ENCODE data around the gene BTNL9. TPM values are rescaled to one million over a fixed set of nuclear protein-coding genes. Genes with fewer than 3 reads are reported as not detected.

BTNL9 gene
- total RNA-seq, 1 experiment from 2014 or later = 11.5 TPM

GRCh38 chr5:181051841-181052671, 12.0 kb downstream of the BTNL9 start:
- peaks cover 36% of the 10 kb centered on the region for H3K27me3 ChIP-seq (ENCODE audit: low read length)
- POLR2A ChIA-PET (ENCODE audit: unreplicated experiment) = no interaction called here
- intact Hi-C loops (cut with micrococcal nuclease) = loop anchor here (5.0 kb wide), 1 partner anchor 120 kb away; no protein-coding TSS in a partner anchor
- H3F3A ChIP-seq (ENCODE audit: low read length, unreplicated experiment) = no peaks in the 10 kb centered on the region
- H4K20me1 ChIP-seq (ENCODE audit: low read length) = no peaks in the 10 kb centered on the region
- no peaks in the 10 kb centered on the region for H3K79me2 ChIP-seq (ENCODE audit: low read length)
- peak overlapping the region; percentile 84 for H2AFZ ChIP-seq (ENCODE audit: low read length)
- CTCF ChIA-PET = no interaction called here
- ATAC-seq = no peak
- H3K9me3 ChIP-seq (ENCODE audit: low read length) = no peaks in the 10 kb centered on the region
- H3K9ac ChIP-seq (ENCODE audit: low read length) = no peak overlapping the region
- DNase-seq = no peak
- peak overlapping the region; percentile 77 for H3K4me2 ChIP-seq (ENCODE audit: low read length)
- peak overlapping the region; percentile 74 for H3K4me3 ChIP-seq (ENCODE audit: low read length)
- H3K9me2 ChIP-seq (replicated peaks; ENCODE audit: low read length) = no peaks in the 10 kb centered on the region
- H3K36me3 ChIP-seq (ENCODE audit: low read depth, low read length) = no peaks in the 10 kb centered on the region
- TF ChIP-seq EZH2 (IDR thresholded peaks at IDR 0.05; ENCODE audit: low read length, unreplicated experiment) = no peak
- no peak for TF ChIP-seq CTCF (conservative IDR thresholded peaks at IDR 0.05; ENCODE audit: low read depth, low read length)
- TF ChIP-seq EZH2phosphoT487 (IDR thresholded peaks at IDR 0.05; ENCODE audit: borderline replicate concordance, low read length) = no peak
- BruUV-seq (replicated peaks) = no TSS peak
- no peak overlapping the region for H3K27ac ChIP-seq (ENCODE audit: low read length)
- H3K4me1 ChIP-seq (ENCODE audit: insufficient read depth, low read length) = 0 out of 2 replicates have a peak, but pooled peaks cover 3% of the 10 kb centered on the region

- Histone ChIP-seq H3K27ac (ENCODE audit: low read length) (no peak overlapping the region), H3K4me3 (ENCODE audit: low read length) (peak overlapping the region; percentile 74), H3F3A (ENCODE audit: low read length, unreplicated experiment) (no peaks in the 10 kb centered on the region), H4K20me1 (ENCODE audit: low read length) (no peaks in the 10 kb centered on the region), H3K9me2 (replicated peaks; ENCODE audit: low read length) (no peaks in the 10 kb centered on the region), H3K36me3 (ENCODE audit: low read depth, low read length) (no peaks in the 10 kb centered on the region), H3K79me2 (ENCODE audit: low read length) (no peaks in the 10 kb centered on the region), H3K4me1 (ENCODE audit: insufficient read depth, low read length) (0 out of 2 replicates have a peak, but pooled peaks cover 3% of the 10 kb centered on the region), H3K9ac (ENCODE audit: low read length) (peak overlapping the region; percentile 45; the same call in 1 of the 2 replicates), H3K4me2 (ENCODE audit: low read length) (peak overlapping the region; percentile 91), H3K27me3 (ENCODE audit: low read length) (peaks cover 29% of the 10 kb centered on the region), H3K9me3 (ENCODE audit: low read length) (no peaks in the 10 kb centered on the region), H2AFZ (ENCODE audit: low read length) (peak overlapping the region; percentile 94)
- TF ChIP-seq EZH2phosphoT487 (IDR thresholded peaks at IDR 0.05; ENCODE audit: borderline replicate concordance, low read length) = no peak
- no peak for TF ChIP-seq CTCF (conservative IDR thresholded peaks at IDR 0.05; ENCODE audit: low read depth, low read length)
- no peak for TF ChIP-seq EZH2 (IDR thresholded peaks at IDR 0.05; ENCODE audit: low read length, unreplicated experiment)
- POLR2A ChIA-PET (ENCODE audit: unreplicated experiment) = no interaction called here
- peak; percentile 21 for DNase-seq
- CTCF ChIA-PET = no interaction called here
- intact Hi-C loops (cut with micrococcal nuclease) = loop anchor here (5.0 kb wide), 1 partner anchor 119 kb away; no protein-coding TSS in a partner anchor
- no TSS peak for BruUV-seq (replicated peaks)
- ATAC-seq = peak; percentile 56
Measured at GRCh38 chr5:181052672-181053487, 12.8 kb downstream of the BTNL9 start.

Measured in PC-3 (cell line).